Prostate gland (tissue), 2 donors: ENCODE results near the gene BEST3. TPM values are rescaled to one million over a fixed set of nuclear protein-coding genes. Genes with fewer than 3 reads are reported as not detected.

Experiments used
- DNase-seq: peaks from one replicate; pipeline ENCODE4 v3.0.0-alpha.2; 2019; ENCODE audit warnings: low spot score
- H3K27ac ChIP-seq, 2 donors: fragments of 200-600 bp; sonication (generic); 2 replicates each; pipeline ENCODE4 v1.5.1; 2017 to 2019
- H3K27me3 ChIP-seq: fragments of 200-600 bp; sonication (generic); replicated peaks from 2 replicates; pipeline ENCODE4 v1.5.1; 2019; ENCODE audit not compliant: insufficient read depth
- H3K36me3 ChIP-seq, 2 donors: fragments of 200-600 bp; sonication (generic); 1 replicate in 1 of 2; 2 replicates in 1 of 2; pipeline versions ENCODE4 v1.5.1 to v1.8.1; 2017 to 2019
- H3K4me1 ChIP-seq: fragments of 200-600 bp; sonication (generic); replicated peaks from 2 replicates; pipeline ENCODE4 v1.5.1; 2019
- H3K4me3 ChIP-seq, 2 donors: fragments of 200-600 bp; sonication (generic); 2 replicates each; pipeline ENCODE4 v1.5.1; 2017 to 2019
- H3K9me3 ChIP-seq: fragments of 200-600 bp; sonication (generic); 2 replicates; pipeline ENCODE4 v1.5.1; 2017
- CTCF ChIP-seq, 4 experiments: fragments of 200-600 bp in 2 of 4; fragments of 450-650 bp in 2 of 4; sonication (generic) in 2 of 4; IDR thresholded peaks; 1 replicate in 3 of 4; 2 replicates in 1 of 4; pipeline ENCODE4 v1.5.1; 2016 to 2019; ENCODE audit warnings: antibody characterized with exemption in 4 of 4, mild to moderate bottlenecking in 2 of 4, moderate library complexity in 2 of 4
- POLR2A ChIP-seq: fragments of 450-650 bp; IDR thresholded peaks from one replicate; pipeline ENCODE4 v1.6.1; 2016; ENCODE audit warnings: antibody characterized with exemption, mild to moderate bottlenecking
- POLR2AphosphoS5 ChIP-seq: sonication (generic); formaldehyde crosslinking; IDR thresholded peaks from one replicate; pipeline ENCODE4 v1.6.1; 2017; ENCODE audit warnings: antibody characterized with exemption
- WGBS: methylation state at CpG from one replicate; pipeline ENCODE4 v1.1.5; 2018; 5-methylcytosine and 5-hydroxymethylcytosine counted together
- intact Hi-C: fragments of 100-400 bp; cut with DNase I; formaldehyde crosslinking; loops from one replicate; pipeline ENCODE4 v1.14.2; 2022
- total RNA-seq, 2 donors: library from RNA; depleted of rRNA; stranded (reverse); fragments of >200 nt; gene quantifications; one replicate each; pipeline ENCODE4 v1.1.0, GENCODE V29; 2016

The BEST3 gene
- total RNA-seq, 2 donors from 2014 or later, result 0.85 to 2.1 TPM

GRCh38 chr12:69639400-69640016, 59.6 kb downstream of the BEST3 start:
- TF ChIP-seq POLR2A (no peak), CTCF (IDR thresholded peaks at IDR 0.05) (peak; percentile 30 to 72 (median 65))
- H3K36me3 ChIP-seq, result no peaks in the 10 kb centered on the region
- DNase-seq, result peak; percentile 21
- no peak overlapping the region for H3K27ac ChIP-seq
- H3K4me1 ChIP-seq, result no peaks in the 10 kb centered on the region
- H3K4me3 ChIP-seq, result no peak overlapping the region
- intact Hi-C loops, result loop anchor here (5.0 kb wide), 1 partner anchor 282 kb away; the partner anchor contains the start of gene YEATS4
- H3K9me3 ChIP-seq, result no peaks in the 10 kb centered on the region
- H3K27me3 ChIP-seq, result no peaks in the 10 kb centered on the region
- whole genome bisulfite sequencing, result 33% methylated on average over 12 of the region's 12 CpGs

GRCh38 chr12:69633061-69633460, 66.0 kb downstream of the BEST3 start:
- H3K27ac ChIP-seq, result no peak overlapping the region
- DNase-seq, result no peak
- intact Hi-C loops, result no loop called here
- no peaks in the 10 kb centered on the region for H3K36me3 ChIP-seq
- no peaks in the 10 kb centered on the region for H3K4me1 ChIP-seq
- no peaks in the 10 kb centered on the region for H3K9me3 ChIP-seq
- H3K4me3 ChIP-seq, result no peak overlapping the region
- 86% methylated on average over 2 of the region's 2 CpGs for WGBS
- no peak for TF ChIP-seq POLR2AphosphoS5
- TF ChIP-seq CTCF (IDR thresholded peaks at IDR 0.05), result no peak
- no peak for TF ChIP-seq POLR2A
- H3K27me3 ChIP-seq, result no peaks in the 10 kb centered on the region

DNA sequence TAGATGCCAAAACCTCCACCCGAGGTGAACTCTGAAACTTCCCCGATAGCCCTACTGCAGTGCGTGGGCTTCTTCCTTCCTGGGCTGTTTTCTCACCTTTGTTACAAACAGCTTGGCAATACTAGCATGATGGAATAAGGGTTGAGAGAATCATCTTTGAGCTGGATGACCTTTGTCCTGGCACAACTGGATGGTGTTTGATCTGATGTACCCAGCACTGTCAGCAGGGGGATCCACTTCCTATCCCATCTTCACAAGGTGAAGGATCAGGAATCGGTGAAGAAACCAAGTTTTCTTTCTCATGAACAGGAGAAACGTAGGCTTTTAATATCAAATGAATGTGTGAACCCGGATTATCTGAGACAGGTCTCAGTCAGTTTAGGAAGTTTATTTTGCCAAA, 68.9 kb downstream of the BEST3 start:
- intact Hi-C loops, result no loop called here
- Histone ChIP-seq H3K9me3 (no peaks in the 10 kb centered on the region), H3K36me3 (no peaks in the 10 kb centered on the region), H3K27me3 (no peaks in the 10 kb centered on the region), H3K4me3 (no peak overlapping the region), H3K4me1 (no peaks in the 10 kb centered on the region), H3K27ac (no peak overlapping the region)
- 84% methylated on average over 6 of the region's 6 CpGs for WGBS
- TF ChIP-seq POLR2AphosphoS5 (no peak), POLR2A (no peak), CTCF (IDR thresholded peaks at IDR 0.05) (no peak)
- DNase-seq, result no peak

DNA sequence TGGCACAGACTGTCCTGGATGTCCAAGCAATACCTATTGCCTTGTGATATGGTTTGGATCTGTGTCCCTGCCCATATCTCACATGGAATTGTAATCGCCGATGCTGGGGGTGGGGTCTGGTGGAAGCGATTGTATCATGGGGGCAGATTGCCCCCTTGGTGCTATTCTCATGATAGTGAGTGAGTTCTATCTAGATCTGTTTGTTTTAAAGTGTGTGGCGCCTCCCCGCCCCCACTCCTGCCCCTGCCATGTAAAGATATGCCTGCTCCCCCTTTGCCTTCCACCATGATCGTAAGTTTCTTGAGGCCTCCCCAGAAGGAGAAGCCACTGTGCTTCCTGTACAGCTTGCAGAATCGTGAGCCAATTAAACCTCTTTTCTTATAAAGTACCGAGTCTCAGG, 71.6 kb downstream of the BEST3 start:
- Histone ChIP-seq H3K27ac (no peak overlapping the region), H3K4me1 (no peaks in the 10 kb centered on the region), H3K36me3 (no peaks in the 10 kb centered on the region), H3K9me3 (no peaks in the 10 kb centered on the region), H3K27me3 (no peaks in the 10 kb centered on the region), H3K4me3 (no peak overlapping the region)
- no peak for DNase-seq
- intact Hi-C loops, result no loop called here
- 72% methylated on average over 8 of the region's 8 CpGs for WGBS
- TF ChIP-seq POLR2AphosphoS5 (no peak), POLR2A (no peak), CTCF (IDR thresholded peaks at IDR 0.05) (no peak)

DNA sequence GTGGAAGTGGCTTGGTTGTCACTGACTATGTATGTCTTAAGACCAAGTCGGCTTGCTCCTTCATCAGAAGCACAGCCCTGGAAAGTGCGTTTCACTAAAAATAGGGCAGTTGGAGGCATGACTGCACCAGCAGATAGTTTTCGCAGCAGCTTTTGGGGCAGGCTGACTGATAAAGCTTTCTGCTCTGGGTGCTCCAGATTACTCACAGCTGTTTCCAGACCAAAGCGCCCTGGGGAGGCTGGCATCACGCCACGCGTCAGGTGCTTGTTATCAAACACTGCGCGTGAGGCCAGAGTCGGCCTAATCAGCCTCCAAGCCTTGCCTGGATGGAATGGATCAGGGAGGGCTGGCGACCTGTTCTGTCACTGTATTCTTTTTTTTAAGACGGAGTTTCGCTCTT, 75.1 kb downstream of the BEST3 start:
- 82% methylated on average over 13 of the region's 13 CpGs for WGBS
- Histone ChIP-seq H3K27me3 (no peaks in the 10 kb centered on the region), H3K4me1 (no peaks in the 10 kb centered on the region), H3K9me3 (no peaks in the 10 kb centered on the region), H3K27ac (no peak overlapping the region), H3K36me3 (no peaks in the 10 kb centered on the region), H3K4me3 (no peak overlapping the region)
- intact Hi-C loops, result no loop called here
- no peak for DNase-seq
- TF ChIP-seq POLR2A (no peak), POLR2AphosphoS5 (no peak)
